B cell (primary cell): ENCODE data around the gene HAUS2. TPM values are rescaled to one million over a fixed set of nuclear protein-coding genes. Genes with fewer than 3 reads are reported as not detected.

ENCODE experiments used
- ATAC-seq: fragments of 200-7000 bp; cut with Tn5 transposase; one replicate; pipeline ENCODE4 v1.10.0; 2021; ENCODE audit warnings: low read depth, mild to moderate bottlenecking, moderate number of reproducible peaks, moderate library complexity
- CTCF ChIA-PET: fragments of 350-600 bp; sonication (Branson Sonifier 250); formaldehyde crosslinking; loops from one replicate; lab custom pipeline; 2021; ENCODE audit warnings: antibody characterized with exemption, inconsistent platforms; lab: Charles Lee
- POLR2A ChIA-PET: fragments of 350-600 bp; sonication (Branson Sonifier 250); formaldehyde crosslinking; loops from one replicate; lab custom pipeline; 2021; ENCODE audit warnings: antibody characterized with exemption; lab: Charles Lee
- DNase-seq: peaks from one replicate; pipeline ENCODE4 v3.0.0; 2013
- H2AFZ ChIP-seq: 2 replicates; pipeline ENCODE4 v1.6.1; 2012; ENCODE audit warnings: mild to moderate bottlenecking, low read depth, low read length; ENCODE audit not compliant: insufficient read depth, poor library complexity, severe bottlenecking
- H3K27ac ChIP-seq, 2 donors: 1 replicate in 1 of 2; 2 replicates in 1 of 2; pipeline ENCODE4 v1.5.1; 2012 to 2013; ENCODE audit warnings: low read length in 2 of 2, mild to moderate bottlenecking in 2 of 2, moderate library complexity in 1 of 2
- H3K27me3 ChIP-seq, 4 experiments: fragments of 200-600 bp in 1 of 4; sonication (generic) in 1 of 4; replicated peaks in 1 of 4; 1 replicate in 2 of 4; 2 replicates in 2 of 4; pipeline versions ENCODE4 v1.6.1 to v1.7.0; 2013 to 2016; ENCODE audit warnings: low read length in 3 of 4, mild to moderate bottlenecking in 2 of 4, mixed read lengths in 1 of 4, moderate library complexity in 1 of 4; ENCODE audit not compliant: insufficient read depth in 4 of 4, control insufficient read depth in 3 of 4; ENCODE audit errors: control extremely low read depth in 1 of 4
- H3K36me3 ChIP-seq, 2 experiments: replicated peaks in 1 of 2; 1 replicate in 1 of 2; 2 replicates in 1 of 2; pipeline versions ENCODE4 v1.6.1 to v1.7.1; 2013; ENCODE audit warnings: low read length in 1 of 2; ENCODE audit not compliant: insufficient read depth in 2 of 2, control insufficient read depth in 1 of 2; ENCODE audit errors: control extremely low read depth in 1 of 2, extremely low read depth in 1 of 2
- H3K4me1 ChIP-seq, 2 donors: fragments of 200-600 bp in 1 of 2; sonication (generic) in 1 of 2; 1 replicate in 1 of 2; 2 replicates in 1 of 2; pipeline versions ENCODE4 v1.5.1 to v1.6.1; 2013 to 2017; ENCODE audit warnings: low read length in 2 of 2; ENCODE audit not compliant: control insufficient read depth in 2 of 2, insufficient read depth in 2 of 2
- H3K4me2 ChIP-seq: replicated peaks from 2 replicates; pipeline ENCODE3; 2012; ENCODE audit warnings: mild to moderate bottlenecking, low read depth, low read length; ENCODE audit not compliant: poor library complexity, severe bottlenecking
- H3K4me3 ChIP-seq, 5 experiments: fragments of 200-600 bp in 1 of 5; sonication (generic) in 1 of 5; 1 replicate in 3 of 5; 2 replicates in 2 of 5; pipeline versions ENCODE4 v1.5.1 to v1.7.0; 2011 to 2016; ENCODE audit warnings: low read length in 4 of 5, mild to moderate bottlenecking in 4 of 5, low read depth in 2 of 5, control low read depth in 1 of 5, moderate library complexity in 1 of 5; ENCODE audit not compliant: insufficient read depth in 1 of 5; ENCODE audit errors: control extremely low read depth in 1 of 5, extremely low read depth in 1 of 5
- H3K79me2 ChIP-seq: fragments of 200-600 bp; sonication (generic); one replicate; pipeline ENCODE4 v1.6.0; 2016; ENCODE audit warnings: low read length; ENCODE audit not compliant: control insufficient read depth, insufficient read depth
- H3K9ac ChIP-seq: fragments of 200-600 bp; sonication (generic); 2 replicates; pipeline ENCODE4 v1.6.1; 2017; ENCODE audit warnings: mild to moderate bottlenecking, low read length, moderate library complexity
- H3K9me3 ChIP-seq, 3 donors: one replicate each; pipeline versions ENCODE4 v1.6.1 to v1.7.1; 2013; ENCODE audit warnings: low read length in 2 of 3; ENCODE audit not compliant: control insufficient read depth in 2 of 3, insufficient read depth in 1 of 3; ENCODE audit errors: control extremely low read depth in 1 of 3
- H4K20me1 ChIP-seq: 2 replicates; pipeline ENCODE4 v1.6.0; 2012; ENCODE audit warnings: mild to moderate bottlenecking, low read length; ENCODE audit not compliant: insufficient read depth, control insufficient read depth, poor library complexity, severe bottlenecking
- H3K27ac Mint-ChIP-seq: one replicate; pipeline ENCODE4 v1.8.0; 2021; ENCODE audit warnings: mixed read lengths
- H3K27me3 Mint-ChIP-seq: one replicate; pipeline ENCODE4 v1.8.0; 2021; ENCODE audit warnings: mixed read lengths
- H3K4me1 Mint-ChIP-seq: one replicate; pipeline ENCODE4 v1.8.0; 2021; ENCODE audit warnings: mixed read lengths
- H3K4me3 Mint-ChIP-seq: one replicate; pipeline ENCODE4 v1.8.0; 2021; ENCODE audit warnings: mixed read lengths
- H3K9me3 Mint-ChIP-seq: one replicate; pipeline ENCODE4 v1.8.0; 2022; ENCODE audit warnings: mixed read lengths; ENCODE audit not compliant: insufficient read depth
- CTCF ChIP-seq: fragments of 200-600 bp; IDR thresholded peaks from one replicate; pipeline ENCODE4 v1.8.0; 2022; ENCODE audit warnings: antibody characterized with exemption, mild to moderate bottlenecking
- EZH2 ChIP-seq: IDR thresholded peaks from 2 replicates; pipeline ENCODE4 v1.6.1; 2012; ENCODE audit warnings: borderline replicate concordance, low read depth, mild to moderate bottlenecking, moderate library complexity, low read length; ENCODE audit not compliant: insufficient read depth, poor library complexity, severe bottlenecking
- whole genome bisulfite sequencing: methylation state at CpG from one replicate; pipeline ENCODE4 v1.1.5; 2013; ENCODE audit warnings: missing lambda C conversion rate; ENCODE audit not compliant: insufficient coverage; 5-methylcytosine and 5-hydroxymethylcytosine counted together
- intact Hi-C: fragments of 100-400 bp; cut with micrococcal nuclease; formaldehyde crosslinking; loops from one replicate; pipeline ENCODE4 v1.10.0; 2022
- polyA plus RNA-seq: library from polyadenylated mRNA; depleted of rRNA; stranded (reverse); fragments of >200 nt; gene quantifications from 2 replicates; pipeline ENCODE4 v1.2.3, GENCODE V29; 2012
- total RNA-seq, 2 donors: library from RNA; stranded (reverse); fragments of 120-200 nt in 1 of 2; gene quantifications; 1 replicate in 1 of 2; 2 replicates in 1 of 2; pipeline versions ENCODE4 v1.2.3 to v1.2.4, GENCODE V29; 2013 to 2022

The HAUS2 gene
- total and polyA plus RNA-seq, 2 donors (not counting 1 experiment from before 2014, with no cell fraction given) = 16.5 to 18.3 TPM

GRCh38 chr15:42577514-42578031 is 28.9 kb downstream of the HAUS2 start:
- Histone ChIP-seq H3K9me3 (no peaks in the 10 kb centered on the region), H2AFZ (no peak overlapping the region), H3K9ac (no peak overlapping the region), H3K36me3 (no peaks in the 10 kb centered on the region), H3K79me2 (peaks cover 19% of the 10 kb centered on the region), H3K4me2 (no peak overlapping the region), H3K4me1 (peaks cover 23 to 27% of the 10 kb centered on the region in 2 donors), H3K4me3 (no peak overlapping the region), H3K27me3 (peaks cover 0 to 4% (median 0%) of the 10 kb centered on the region in 4 experiments), H3K27ac (no peak overlapping the region), H4K20me1 (no peaks in the 10 kb centered on the region)
- WGBS = no CpG with 5 or more reads among the region's 1 CpG
- Mint-ChIP-seq H3K4me3 (no peak overlapping the region), H3K9me3 (no peaks in the 10 kb centered on the region), H3K4me1 (peaks cover 34% of the 10 kb centered on the region), H3K27ac (no peak overlapping the region), H3K27me3 (peaks cover 9% of the 10 kb centered on the region)
- DNase-seq (no peak), ATAC-seq (no peak)
- TF ChIP-seq EZH2 (no peak), CTCF (no peak)
- intact Hi-C loops = loop anchor here (5.0 to 10.0 kb wide), 2 partner anchors 303 to 1460 kb away; partner anchors contain the start of genes GANC, INO80 and TMEM87A
- ChIA-PET POLR2A (interaction anchor here (0.6 kb wide), 2 partner anchors 47 to 58 kb away, joined by 3 read pairs; no protein-coding TSS in a partner anchor), CTCF (no interaction called here)

DNA sequence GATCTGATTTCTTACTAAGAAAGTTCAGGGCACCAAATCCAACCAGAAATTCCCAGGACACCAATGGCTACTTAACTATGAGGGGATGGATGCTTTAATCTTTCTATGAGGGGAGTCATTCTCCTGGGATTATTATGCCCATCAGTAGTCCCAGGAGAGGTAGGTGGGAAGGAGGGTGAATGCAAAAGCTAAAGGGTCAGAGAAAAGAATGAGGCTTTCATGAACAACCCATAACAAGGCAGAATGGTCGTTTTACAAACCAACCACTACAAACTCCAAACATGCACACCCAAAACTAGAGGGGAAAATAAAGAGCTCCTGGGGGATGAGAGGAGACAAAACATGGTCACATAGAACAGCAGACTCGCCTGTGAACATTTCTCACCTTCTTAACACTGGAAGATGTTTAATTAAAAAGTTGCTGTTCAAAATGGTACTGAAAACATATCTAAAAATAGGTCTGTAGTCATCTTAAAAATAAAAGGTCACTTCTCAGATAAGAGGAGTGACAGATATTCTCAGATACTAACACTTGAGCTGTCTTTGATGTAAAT is 30.4 kb downstream of the HAUS2 start:
- Histone ChIP-seq H3K4me2 (no peak overlapping the region), H3K4me1 (peaks cover 23 to 27% of the 10 kb centered on the region in 2 donors), H3K79me2 (peaks cover 19% of the 10 kb centered on the region), H3K36me3 (no peaks in the 10 kb centered on the region), H3K27ac (no peak overlapping the region), H3K4me3 (no peak overlapping the region), H3K9ac (no peak overlapping the region), H3K9me3 (no peaks in the 10 kb centered on the region), H3K27me3 (peaks cover 0 to 4% (median 0%) of the 10 kb centered on the region in 4 experiments), H2AFZ (no peak overlapping the region), H4K20me1 (no peaks in the 10 kb centered on the region)
- H3K4me3 Mint-ChIP-seq = no peak overlapping the region
- ChIA-PET POLR2A (no interaction called here), CTCF (no interaction called here)
- no peak overlapping the region for H3K27ac Mint-ChIP-seq
- H3K9me3 Mint-ChIP-seq = no peaks in the 10 kb centered on the region
- no peak for DNase-seq
- no peak for ATAC-seq
- peaks cover 34% of the 10 kb centered on the region for H3K4me1 Mint-ChIP-seq
- TF ChIP-seq CTCF = no peak
- no peak for TF ChIP-seq EZH2
- no CpG with 5 or more reads among the region's 2 CpGs for WGBS
- peaks cover 9% of the 10 kb centered on the region for H3K27me3 Mint-ChIP-seq
- intact Hi-C loops = loop anchor here (5.0 to 10.0 kb wide), 2 partner anchors 304 to 1462 kb away; partner anchors contain the start of genes GANC, INO80 and TMEM87A
